ENCODE data around the gene EXOC4. TPM values are rescaled to one million over a fixed set of nuclear protein-coding genes. Genes with fewer than 3 reads are reported as not detected.

Gene EXOC4
- total and polyA plus RNA-seq, 2 donors from 2014 or later = 22.8 to 78.7 TPM

DNA sequence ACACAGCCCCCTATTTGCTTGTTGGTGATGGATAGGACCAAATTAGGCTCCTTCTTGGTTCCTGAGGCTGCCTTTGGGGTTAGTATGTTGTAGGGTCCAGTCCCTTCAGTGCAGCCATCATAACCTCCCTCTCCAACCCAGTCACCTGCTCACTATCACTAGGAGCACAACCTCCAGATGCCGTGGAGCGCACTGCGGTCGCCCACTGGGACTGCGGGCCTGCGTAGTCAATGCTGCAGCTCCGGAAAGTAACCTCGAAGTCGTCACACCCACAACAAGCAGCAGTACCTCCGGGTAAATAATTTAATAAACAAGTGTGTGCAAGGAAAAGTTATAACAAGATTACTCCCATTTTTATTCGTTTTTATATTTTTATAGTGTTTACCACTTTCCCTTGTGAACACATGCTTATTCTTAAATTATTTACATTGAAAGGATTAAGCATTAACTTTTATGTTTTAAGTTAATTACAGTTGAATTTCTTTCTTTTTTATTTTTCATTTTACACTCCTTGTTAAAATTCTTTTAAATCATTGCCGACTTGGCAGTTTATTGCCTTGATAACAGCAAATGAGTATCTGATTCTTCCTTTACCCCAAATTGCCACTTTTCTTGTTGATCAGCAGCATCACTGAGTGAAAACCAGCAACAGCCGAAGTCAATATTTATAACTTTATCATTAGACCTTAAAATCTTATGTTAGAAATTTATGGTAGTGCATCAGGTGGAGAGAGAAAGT is 474.8 kb downstream of the EXOC4 start:
- no peaks in the 10 kb centered on the region for H3K4me1 ChIP-seq (ENCODE audit: control insufficient read depth in 2 of 3, insufficient read depth in 2 of 3, low read depth in 1 of 3, low read length in 3 of 3)
- TF ChIP-seq, protein P1, sequence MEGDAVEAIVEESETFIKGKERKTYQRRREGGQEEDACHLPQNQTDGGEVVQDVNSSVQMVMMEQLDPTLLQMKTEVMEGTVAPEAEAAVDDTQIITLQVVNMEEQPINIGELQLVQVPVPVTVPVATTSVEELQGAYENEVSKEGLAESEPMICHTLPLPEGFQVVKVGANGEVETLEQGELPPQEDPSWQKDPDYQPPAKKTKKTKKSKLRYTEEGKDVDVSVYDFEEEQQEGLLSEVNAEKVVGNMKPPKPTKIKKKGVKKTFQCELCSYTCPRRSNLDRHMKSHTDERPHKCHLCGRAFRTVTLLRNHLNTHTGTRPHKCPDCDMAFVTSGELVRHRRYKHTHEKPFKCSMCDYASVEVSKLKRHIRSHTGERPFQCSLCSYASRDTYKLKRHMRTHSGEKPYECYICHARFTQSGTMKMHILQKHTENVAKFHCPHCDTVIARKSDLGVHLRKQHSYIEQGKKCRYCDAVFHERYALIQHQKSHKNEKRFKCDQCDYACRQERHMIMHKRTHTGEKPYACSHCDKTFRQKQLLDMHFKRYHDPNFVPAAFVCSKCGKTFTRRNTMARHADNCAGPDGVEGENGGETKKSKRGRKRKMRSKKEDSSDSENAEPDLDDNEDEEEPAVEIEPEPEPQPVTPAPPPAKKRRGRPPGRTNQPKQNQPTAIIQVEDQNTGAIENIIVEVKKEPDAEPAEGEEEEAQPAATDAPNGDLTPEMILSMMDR (IDR thresholded peaks at IDR 0.05; ENCODE audit: borderline replicate concordance, extremely low read depth, insufficient read depth) = no peak
- no peaks in the 10 kb centered on the region for H3K36me3 ChIP-seq (ENCODE audit: control insufficient read depth in 2 of 3, insufficient read depth in 3 of 3, low read length in 3 of 3)
- no peaks in the 10 kb centered on the region for H3K9me3 ChIP-seq (ENCODE audit: control insufficient read depth in 2 of 3, insufficient read depth in 1 of 3, low read length in 3 of 3)
- no peaks in the 10 kb centered on the region for H3K27me3 ChIP-seq (ENCODE audit: control insufficient read depth, insufficient read depth, low read length)
- no peak for FAIRE-seq
- intact Hi-C loops (cut with DNase I) = no loop called here
- DNase-seq = peak in 1 of 5 donors; percentile 37
- no peak overlapping the region for H3K9ac ChIP-seq (ENCODE audit: low read length in 3 of 3)
- no peak overlapping the region for H3K27ac ChIP-seq (ENCODE audit: low read depth in 2 of 2, low read length in 2 of 2)
- no peak overlapping the region for H3K4me3 ChIP-seq (ENCODE audit: low read length in 3 of 3)

DNA sequence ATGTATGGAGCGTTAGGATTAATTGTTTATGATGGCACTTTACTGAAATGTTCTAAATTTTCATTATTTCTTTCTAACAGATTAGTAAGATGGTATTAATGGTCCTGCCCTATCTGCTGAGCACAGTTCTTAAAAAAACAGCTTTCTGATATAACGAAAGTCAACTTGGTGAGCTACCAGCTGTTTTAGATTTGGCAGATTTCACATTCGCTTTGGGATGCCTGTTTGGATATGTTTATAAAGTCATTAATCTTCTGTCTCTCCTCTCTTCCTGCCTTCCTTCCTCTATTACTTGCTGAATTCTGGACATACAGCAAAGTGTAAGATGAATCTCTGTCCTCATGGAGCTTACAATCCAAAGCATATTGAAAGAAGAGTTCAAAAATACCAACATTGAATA is 477.5 kb downstream of the EXOC4 start:
- H3K36me3 ChIP-seq (ENCODE audit: control insufficient read depth in 2 of 3, insufficient read depth in 3 of 3, low read length in 3 of 3) = no peaks in the 10 kb centered on the region
- no peaks in the 10 kb centered on the region for H3K27me3 ChIP-seq (ENCODE audit: control insufficient read depth, insufficient read depth, low read length)
- no peaks in the 10 kb centered on the region for H3K4me1 ChIP-seq (ENCODE audit: control insufficient read depth in 2 of 3, insufficient read depth in 2 of 3, low read depth in 1 of 3, low read length in 3 of 3)
- FAIRE-seq (no peak), DNase-seq (no peak)
- intact Hi-C loops (cut with DNase I) = no loop called here
- TF ChIP-seq, protein P1 (IDR thresholded peaks at IDR 0.05; ENCODE audit: borderline replicate concordance, extremely low read depth, insufficient read depth) = no peak
- no peak overlapping the region for H3K27ac ChIP-seq (ENCODE audit: low read depth in 2 of 2, low read length in 2 of 2)
- no peak overlapping the region for H3K4me3 ChIP-seq (ENCODE audit: low read length in 3 of 3)
- no peaks in the 10 kb centered on the region for H3K9me3 ChIP-seq (ENCODE audit: control insufficient read depth in 2 of 3, insufficient read depth in 1 of 3, low read length in 3 of 3)
- no peak overlapping the region for H3K9ac ChIP-seq (ENCODE audit: low read length in 3 of 3)

DNA sequence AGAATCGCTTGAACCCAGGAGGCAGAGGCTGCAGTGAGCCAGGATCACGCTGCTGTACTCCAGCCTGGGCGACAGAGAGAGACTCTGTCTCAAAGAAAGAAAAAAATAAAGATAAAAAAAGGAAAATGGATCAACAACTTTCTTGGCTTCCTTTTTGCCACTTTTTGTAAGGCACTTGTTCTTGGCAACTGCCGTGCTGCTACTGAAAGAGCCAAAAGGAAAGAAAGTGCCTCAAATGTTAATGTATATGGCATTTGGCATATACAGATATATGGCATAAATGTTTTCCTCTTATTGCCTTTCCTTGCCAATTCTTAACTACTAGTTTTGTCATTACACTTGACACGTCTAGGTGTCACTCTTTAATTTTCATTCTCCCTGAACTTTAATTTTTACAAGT is 480.5 kb downstream of the EXOC4 start:
- H3K9ac ChIP-seq (ENCODE audit: low read length in 3 of 3) = no peak overlapping the region
- FAIRE-seq (no peak), DNase-seq (no peak)
- TF ChIP-seq, protein P1 (IDR thresholded peaks at IDR 0.05; ENCODE audit: borderline replicate concordance, extremely low read depth, insufficient read depth) = no peak
- no peaks in the 10 kb centered on the region for H3K36me3 ChIP-seq (ENCODE audit: control insufficient read depth in 2 of 3, insufficient read depth in 3 of 3, low read length in 3 of 3)
- no peak overlapping the region for H3K27ac ChIP-seq (ENCODE audit: low read depth in 2 of 2, low read length in 2 of 2)
- H3K9me3 ChIP-seq (ENCODE audit: control insufficient read depth in 2 of 3, insufficient read depth in 1 of 3, low read length in 3 of 3) = no peaks in the 10 kb centered on the region
- H3K27me3 ChIP-seq (ENCODE audit: control insufficient read depth, insufficient read depth, low read length) = no peaks in the 10 kb centered on the region
- no peak overlapping the region for H3K4me3 ChIP-seq (ENCODE audit: low read length in 3 of 3)
- H3K4me1 ChIP-seq (ENCODE audit: control insufficient read depth in 2 of 3, insufficient read depth in 2 of 3, low read depth in 1 of 3, low read length in 3 of 3) = no peaks in the 10 kb centered on the region
- intact Hi-C loops (cut with DNase I) = no loop called here

Data from kidney (tissue), 14 donors.